ENCODE measurements around the gene TEF.

TEF gene

DNA sequence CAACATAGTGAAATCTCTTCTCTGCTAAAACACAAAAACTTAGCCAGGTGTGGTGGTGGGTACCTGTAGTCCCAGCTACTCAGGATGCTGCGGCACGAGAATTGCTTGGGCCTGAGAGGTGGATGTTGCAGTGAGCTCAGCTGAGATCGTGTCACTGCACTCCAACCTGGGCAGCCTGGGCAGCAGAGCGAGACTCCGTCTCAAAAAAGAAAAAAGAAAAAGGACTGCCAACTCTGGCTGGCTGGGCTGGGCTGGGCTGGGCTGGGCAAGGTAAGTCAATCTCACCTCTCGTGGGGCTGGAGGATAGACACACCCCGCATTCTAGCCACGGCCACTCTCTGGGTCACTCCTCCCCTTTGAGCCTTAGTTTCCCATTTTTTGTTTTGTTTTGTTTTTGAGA lies 26.9 kb downstream of the TEF start:
- Histone ChIP-seq H2AFZ (ENCODE audit: low read length) (no peak overlapping the region), H3K4me1 (ENCODE audit: insufficient read depth, low read length, poor library complexity, severe bottlenecking) (peaks cover 24% of the 10 kb centered on the region), H3K9ac (ENCODE audit: low read depth, low read length, poor library complexity, severe bottlenecking) (no peak overlapping the region), H3K9me2 (replicated peaks; ENCODE audit: low read depth, low read length) (no peaks in the 10 kb centered on the region), H4K20me1 (ENCODE audit: insufficient read depth, low read length, poor library complexity, severe bottlenecking) (no peaks in the 10 kb centered on the region), H3K4me3 (ENCODE audit: low read length, poor library complexity, severe bottlenecking) (no peak overlapping the region), H3K4me2 (ENCODE audit: low read depth, low read length, poor library complexity, severe bottlenecking) (no peak overlapping the region), H3K36me3 (ENCODE audit: insufficient read depth, low read length) (no peaks in the 10 kb centered on the region), H3K79me2 (ENCODE audit: insufficient read depth, low read length) (peaks cover 11% of the 10 kb centered on the region), H3K27me3 (ENCODE audit: insufficient read depth, low read length, poor library complexity, severe bottlenecking) (no peaks in the 10 kb centered on the region), H3K9me3 (ENCODE audit: insufficient read depth, low read depth, low read length) (no peaks in the 10 kb centered on the region), H3F3A (ENCODE audit: low read depth) (no peaks in the 10 kb centered on the region)
- TF ChIP-seq CTCF (conservative IDR thresholded peaks at IDR 0.05; ENCODE audit: low read length) (no peak), EZH2phosphoT487 (IDR thresholded peaks at IDR 0.05; ENCODE audit: borderline replicate concordance) (no peak)

DNA sequence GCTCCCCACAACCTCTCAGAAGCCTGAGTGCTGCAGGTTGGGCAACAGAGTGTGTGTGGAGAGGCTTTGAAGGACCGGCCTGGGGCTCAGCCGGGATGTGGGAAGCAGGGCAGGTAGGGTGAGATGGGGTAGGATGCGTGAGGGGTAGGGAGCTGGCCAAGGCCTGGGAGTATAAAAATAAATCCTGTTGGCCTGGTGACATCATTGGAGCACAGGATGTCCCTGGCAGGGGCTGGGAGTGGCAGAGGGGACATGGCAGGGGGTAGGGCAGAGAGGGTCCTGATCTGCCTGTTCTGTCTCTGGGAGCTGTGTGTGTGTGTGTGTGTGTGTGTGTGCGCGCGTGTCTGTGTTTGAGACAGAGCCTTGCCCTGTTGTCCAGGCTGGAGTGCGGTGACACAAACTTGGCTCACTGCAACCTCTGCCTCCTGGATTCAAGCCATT lies 28.6 kb downstream of the TEF start:
- H4K20me1 ChIP-seq (ENCODE audit: insufficient read depth, low read length, poor library complexity, severe bottlenecking), result peaks cover 3% of the 10 kb centered on the region
- no peaks in the 10 kb centered on the region for H3K27me3 ChIP-seq (ENCODE audit: insufficient read depth, low read length, poor library complexity, severe bottlenecking)
- H3K4me1 ChIP-seq (ENCODE audit: insufficient read depth, low read length, poor library complexity, severe bottlenecking), result peaks cover 24% of the 10 kb centered on the region
- peaks cover 25% of the 10 kb centered on the region for H3K79me2 ChIP-seq (ENCODE audit: insufficient read depth, low read length)
- no peaks in the 10 kb centered on the region for H3F3A ChIP-seq (ENCODE audit: low read depth)
- H3K9me2 ChIP-seq (replicated peaks; ENCODE audit: low read depth, low read length), result no peaks in the 10 kb centered on the region
- no peak overlapping the region for H3K9ac ChIP-seq (ENCODE audit: low read depth, low read length, poor library complexity, severe bottlenecking)
- TF ChIP-seq CTCF (conservative IDR thresholded peaks at IDR 0.05; ENCODE audit: low read length) (no peak), EZH2phosphoT487 (IDR thresholded peaks at IDR 0.05; ENCODE audit: borderline replicate concordance) (no peak)
- H3K4me3 ChIP-seq (ENCODE audit: low read length, poor library complexity, severe bottlenecking), result no peak overlapping the region
- no peak overlapping the region for H2AFZ ChIP-seq (ENCODE audit: low read length)
- H3K36me3 ChIP-seq (ENCODE audit: insufficient read depth, low read length), result no peaks in the 10 kb centered on the region
- H3K4me2 ChIP-seq (ENCODE audit: low read depth, low read length, poor library complexity, severe bottlenecking), result no peak overlapping the region
- H3K9me3 ChIP-seq (ENCODE audit: insufficient read depth, low read depth, low read length), result no peaks in the 10 kb centered on the region

DNA sequence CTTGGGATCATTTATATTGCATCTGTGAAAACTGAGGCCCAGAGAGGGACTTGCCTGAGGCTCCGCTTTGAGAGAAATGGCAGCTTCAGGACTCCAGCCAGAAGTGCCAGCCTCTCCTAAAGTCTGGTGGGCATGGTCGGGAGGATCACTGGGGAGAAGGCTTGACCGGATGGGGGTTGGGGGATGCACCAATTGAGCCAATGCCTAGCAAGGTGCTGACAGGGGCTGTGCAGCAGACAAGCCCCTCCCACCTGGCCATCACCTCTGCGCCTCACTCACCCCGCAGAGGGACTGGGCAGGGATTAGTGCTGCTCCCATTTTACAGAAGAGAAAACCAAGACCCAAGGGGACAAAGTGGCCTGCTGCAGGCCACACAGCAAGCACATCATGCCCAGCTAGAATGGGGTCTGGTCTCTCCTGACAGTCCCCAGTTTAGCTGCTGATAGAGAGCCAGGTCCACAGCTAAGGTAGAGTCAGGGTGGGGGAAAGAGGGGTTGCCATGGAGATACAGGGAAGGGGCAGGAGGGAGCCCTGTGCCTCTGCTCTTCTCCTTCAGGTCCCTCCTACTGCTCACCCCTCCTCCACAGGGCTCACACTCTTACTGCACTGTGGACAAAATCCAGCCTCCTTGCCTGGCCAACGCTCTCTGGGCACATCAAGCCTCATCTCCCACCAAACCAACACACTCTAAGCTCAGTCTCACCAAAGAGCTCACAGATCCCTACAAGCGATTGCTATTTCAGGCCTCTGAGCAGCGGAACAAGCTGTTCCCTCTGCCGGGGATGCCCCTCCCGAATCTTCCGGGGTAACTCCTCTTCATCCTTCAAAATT lies 29.5 kb downstream of the TEF start:
- Histone ChIP-seq H3K4me3 (ENCODE audit: low read length, poor library complexity, severe bottlenecking) (peak overlapping the region; percentile 1), H3K27me3 (ENCODE audit: insufficient read depth, low read length, poor library complexity, severe bottlenecking) (no peaks in the 10 kb centered on the region), H3K9ac (ENCODE audit: low read depth, low read length, poor library complexity, severe bottlenecking) (peak overlapping the region; percentile 84), H2AFZ (ENCODE audit: low read length) (no peak overlapping the region), H3K79me2 (ENCODE audit: insufficient read depth, low read length) (peaks cover 32% of the 10 kb centered on the region), H3K9me2 (replicated peaks; ENCODE audit: low read depth, low read length) (no peaks in the 10 kb centered on the region), H3K36me3 (ENCODE audit: insufficient read depth, low read length) (no peaks in the 10 kb centered on the region), H3F3A (ENCODE audit: low read depth) (no peaks in the 10 kb centered on the region), H4K20me1 (ENCODE audit: insufficient read depth, low read length, poor library complexity, severe bottlenecking) (peaks cover 7% of the 10 kb centered on the region), H3K4me1 (ENCODE audit: insufficient read depth, low read length, poor library complexity, severe bottlenecking) (peaks cover 20% of the 10 kb centered on the region), H3K9me3 (ENCODE audit: insufficient read depth, low read depth, low read length) (no peaks in the 10 kb centered on the region), H3K4me2 (ENCODE audit: low read depth, low read length, poor library complexity, severe bottlenecking) (peak overlapping the region; percentile 89)
- TF ChIP-seq CTCF (conservative IDR thresholded peaks at IDR 0.05; ENCODE audit: low read length), result no peak
- no peak for TF ChIP-seq EZH2phosphoT487 (IDR thresholded peaks at IDR 0.05; ENCODE audit: borderline replicate concordance)

All from Loucy (cell line).